HG03521 (cell line): ENCODE results near the gene SH3YL1.

ENCODE experiments used
- ATAC-seq: cut with Tn5 transposase; IDR thresholded peaks from one replicate; pipeline ENCODE4 v1.9.1; 2021; ENCODE audit warnings: mild to moderate bottlenecking, moderate library complexity; ENCODE audit not compliant: unreplicated experiment

Gene SH3YL1

DNA sequence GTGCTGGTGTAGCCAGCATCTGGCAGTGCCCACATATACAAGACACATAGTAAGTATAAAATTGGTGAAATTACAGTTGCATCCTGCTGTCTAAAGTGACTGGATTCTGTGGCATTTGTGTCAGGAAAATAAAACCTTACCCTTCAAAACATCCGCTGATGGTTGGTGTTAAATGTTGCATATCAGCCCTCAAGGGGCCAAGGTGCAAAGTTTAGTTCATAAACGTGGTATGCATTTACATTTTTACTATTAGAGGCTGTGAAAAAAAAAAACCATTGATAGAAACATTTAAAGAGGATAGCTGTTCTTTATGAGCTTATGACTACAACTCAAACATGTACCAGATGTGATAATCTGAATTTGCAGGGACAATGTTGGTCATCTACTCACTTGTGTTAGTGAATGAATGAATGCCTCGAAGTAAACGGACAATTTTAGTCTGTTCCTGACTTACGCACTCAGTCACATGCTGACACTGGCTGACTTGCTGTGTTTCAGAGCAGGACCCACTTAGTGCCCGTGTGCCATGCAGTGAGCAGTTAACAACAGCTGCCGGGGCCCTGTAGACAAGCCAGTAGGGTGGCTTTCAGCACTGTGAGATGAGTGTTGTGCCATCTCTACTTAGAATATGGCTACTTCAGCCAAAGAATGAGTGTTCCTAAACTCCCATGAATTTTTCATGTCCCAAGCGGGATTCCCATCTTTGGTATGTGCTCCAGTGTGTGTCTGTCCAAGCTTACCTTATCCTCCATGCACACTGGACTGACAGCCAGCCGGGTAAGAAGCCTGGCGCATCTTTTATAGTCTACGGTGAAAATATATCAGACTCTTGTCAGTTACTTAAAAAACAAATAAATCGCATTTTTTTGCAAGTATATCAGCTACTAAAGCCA, 18.8 kb upstream of the SH3YL1 start:
- no peak for ATAC-seq

DNA sequence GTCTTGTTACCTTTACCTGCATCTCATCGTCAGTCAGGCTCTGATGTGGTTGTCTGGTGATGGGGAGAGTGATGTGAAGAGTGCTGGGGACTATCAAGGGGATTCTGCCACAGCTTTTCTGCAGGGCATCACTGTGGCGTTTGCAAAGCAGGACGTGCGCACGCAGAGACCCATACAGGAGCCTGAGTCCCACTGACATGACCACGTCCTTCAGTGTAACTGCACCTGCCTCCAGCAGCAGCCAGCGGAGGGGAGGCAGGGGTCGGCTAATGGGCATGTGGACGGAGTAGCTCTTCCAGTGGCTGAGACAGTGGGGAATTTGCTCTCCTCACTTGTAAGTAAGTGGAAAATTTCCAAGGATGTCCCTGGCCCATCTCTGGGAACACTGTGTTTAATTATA, 17.5 kb upstream of the SH3YL1 start:
- no peak for ATAC-seq

DNA sequence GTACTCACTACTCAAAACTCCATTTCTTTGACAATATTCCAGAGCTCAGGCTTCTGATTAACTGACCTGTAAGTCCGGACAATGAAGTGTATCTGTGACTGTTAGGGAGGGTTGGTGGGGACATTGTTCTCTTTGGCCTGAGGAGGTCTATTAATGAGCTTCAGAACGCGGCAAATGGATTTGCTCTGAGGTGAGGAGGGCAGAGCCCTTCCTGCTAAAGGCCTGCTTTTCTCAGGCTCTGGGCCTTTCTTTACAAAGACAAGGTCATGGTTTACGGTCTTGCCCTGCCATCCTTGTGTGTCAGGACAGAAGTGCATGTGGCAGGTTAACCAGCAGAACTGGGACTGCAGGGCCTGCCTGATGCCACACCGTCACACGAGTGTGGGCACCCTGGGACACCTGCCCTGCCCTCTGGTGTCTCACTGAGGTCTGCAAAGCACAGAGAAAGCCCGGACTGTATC, 16.8 kb upstream of the SH3YL1 start:
- ATAC-seq: no peak

DNA sequence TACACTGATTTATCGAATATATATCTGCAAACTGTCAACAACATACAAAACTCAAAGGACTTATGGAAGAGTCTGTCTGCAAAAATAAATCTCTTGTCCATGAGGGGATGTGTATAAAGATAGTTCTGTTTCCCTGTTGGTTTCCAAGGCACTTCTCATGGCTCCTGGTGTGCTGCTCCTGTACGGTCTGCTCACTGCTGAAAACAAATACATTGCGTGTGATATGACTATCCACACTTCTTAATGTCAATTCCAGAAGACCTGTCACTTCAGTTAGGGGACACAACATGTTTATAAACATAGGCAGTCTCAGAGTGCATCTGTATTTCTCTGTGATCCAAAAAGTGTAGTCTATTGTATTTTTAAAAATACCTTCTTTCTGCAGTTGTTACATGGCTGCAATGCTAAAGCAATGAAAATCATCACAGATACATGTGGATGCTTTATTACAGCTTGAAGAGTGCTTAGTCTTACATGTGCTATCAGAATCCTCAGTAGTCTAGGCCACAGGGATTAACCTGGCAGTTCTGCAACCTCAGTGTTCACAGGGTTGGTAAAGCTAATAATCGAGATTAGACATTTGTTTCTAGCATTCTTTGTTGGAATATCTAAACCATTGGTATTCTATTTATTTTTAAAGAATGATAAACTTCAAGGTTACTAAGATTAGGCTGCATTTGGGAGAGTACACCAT, 16.3 kb upstream of the SH3YL1 start:
- no peak for ATAC-seq

DNA sequence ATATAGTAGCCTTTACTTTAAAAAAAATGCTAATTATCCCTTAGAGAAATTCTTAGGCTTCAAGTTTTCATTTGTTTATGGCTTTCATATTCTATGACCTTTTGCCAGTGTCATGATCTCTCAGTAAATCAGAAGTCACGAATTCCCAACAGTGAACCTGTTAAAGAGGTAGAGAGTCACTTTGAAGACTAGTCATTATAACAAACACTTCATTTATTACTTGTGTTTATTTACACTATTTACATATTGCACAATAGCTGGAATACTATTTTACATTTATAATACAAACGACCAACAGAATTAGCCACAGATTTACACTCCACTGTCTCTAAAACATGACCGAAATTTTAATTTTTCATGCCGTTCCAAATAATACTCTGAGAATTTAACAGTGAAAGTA, 15.5 kb upstream of the SH3YL1 start:
- ATAC-seq: no peak

DNA sequence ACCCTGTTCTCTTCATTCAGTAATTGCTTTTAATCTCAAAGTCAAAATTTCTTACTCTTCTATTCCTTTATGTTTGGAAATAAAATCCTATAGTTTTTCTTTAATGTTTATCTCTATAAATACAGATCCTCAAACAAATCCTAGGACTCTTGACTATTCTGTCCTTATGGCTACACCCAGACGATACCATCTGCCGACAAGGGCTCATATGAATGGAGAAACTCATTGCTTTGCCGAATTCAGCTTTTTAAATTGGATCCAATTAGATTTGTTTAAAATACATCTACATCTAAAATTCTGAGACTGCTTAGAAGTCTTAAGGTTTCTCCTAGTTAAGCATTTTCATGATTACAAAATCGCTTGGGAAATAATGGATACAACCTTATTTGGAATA, 15.1 kb upstream of the SH3YL1 start:
- no peak for ATAC-seq

DNA sequence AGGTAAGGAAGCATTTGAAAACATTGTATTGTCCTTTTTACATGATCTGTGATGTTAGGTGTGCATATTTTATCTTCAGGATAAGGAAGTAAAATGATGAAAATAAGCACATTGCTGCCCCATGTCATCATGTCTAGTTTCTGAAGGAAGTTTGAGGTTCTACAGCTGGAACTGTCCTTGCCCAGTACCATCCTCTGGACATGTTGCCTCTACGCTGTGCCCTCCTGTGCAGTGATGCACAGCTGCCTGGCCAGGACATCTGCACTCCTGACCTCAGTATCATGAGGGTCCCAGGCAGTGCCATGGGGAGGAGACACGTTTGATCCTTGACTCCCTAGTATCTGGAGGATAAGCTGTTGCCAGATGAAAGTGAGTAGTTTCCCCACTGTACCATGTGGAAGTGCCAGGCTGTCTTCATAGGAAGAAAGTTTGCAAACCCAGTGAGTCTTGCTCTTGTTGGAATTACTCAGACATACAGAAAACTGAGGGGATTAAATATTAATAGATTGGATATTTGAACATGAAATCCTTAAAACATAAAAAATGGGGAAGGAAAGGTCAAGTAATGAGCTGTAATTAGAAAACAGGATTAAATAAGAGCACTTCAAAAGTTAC, 14.6 kb upstream of the SH3YL1 start:
- no peak for ATAC-seq

DNA sequence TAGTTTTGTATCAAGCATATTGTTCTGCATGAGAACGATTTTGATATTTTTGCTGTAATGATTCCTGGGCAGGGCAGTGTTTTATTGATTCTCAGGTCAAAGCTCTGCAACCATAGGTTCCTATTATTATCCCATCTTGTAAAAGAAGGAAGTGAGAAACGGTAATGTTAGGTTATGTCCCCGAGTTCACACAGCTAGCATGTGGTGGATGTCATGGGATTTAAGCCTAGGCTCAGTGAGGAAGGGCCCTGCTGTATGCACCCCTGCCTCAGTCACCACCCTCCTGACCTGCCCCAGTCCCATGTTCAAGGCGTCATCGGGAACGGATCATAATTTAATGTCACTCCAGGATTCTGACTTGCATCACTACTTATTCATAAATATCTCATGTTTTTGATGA, 11.6 kb upstream of the SH3YL1 start:
- peak; percentile 87 for ATAC-seq

DNA sequence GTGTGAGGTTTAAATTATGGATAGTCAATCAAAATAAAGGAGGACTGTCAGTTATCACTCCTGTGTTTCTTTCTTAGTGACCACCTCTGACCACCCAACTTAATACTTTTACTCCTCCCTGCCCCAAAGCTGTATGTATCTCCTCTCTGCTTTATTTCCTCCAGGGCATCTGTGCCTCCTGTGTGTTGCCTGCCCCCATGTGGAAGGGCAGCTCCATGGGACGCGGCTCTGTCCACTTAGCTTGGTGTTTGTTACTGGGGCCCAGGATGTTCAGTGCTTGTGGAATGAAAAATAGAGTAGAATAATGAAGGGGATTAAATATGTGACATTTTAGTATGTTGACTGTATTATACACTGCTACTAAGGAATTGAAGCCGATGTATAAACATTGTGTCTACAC, 10.7 kb upstream of the SH3YL1 start:
- no peak for ATAC-seq

DNA sequence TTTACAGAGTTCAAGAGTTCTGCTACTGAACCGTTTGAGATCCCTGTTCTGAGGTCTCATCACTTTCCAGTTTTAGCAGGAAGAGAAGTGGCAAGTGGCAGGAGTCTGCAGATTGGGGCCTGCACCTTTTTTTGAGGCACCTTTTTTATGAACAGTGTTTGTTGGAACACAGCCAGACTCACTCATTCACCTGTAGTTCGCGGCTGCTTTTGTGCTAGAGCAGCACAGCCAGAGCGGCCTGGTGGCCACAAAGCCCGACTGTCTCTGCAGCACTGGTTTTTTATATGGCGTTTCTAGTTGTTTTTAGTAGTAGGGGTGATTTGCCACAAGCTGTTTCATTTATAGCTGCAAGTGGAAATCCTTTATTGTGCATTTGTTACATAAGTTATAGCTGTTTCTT, 9.5 kb upstream of the SH3YL1 start:
- no peak for ATAC-seq

DNA sequence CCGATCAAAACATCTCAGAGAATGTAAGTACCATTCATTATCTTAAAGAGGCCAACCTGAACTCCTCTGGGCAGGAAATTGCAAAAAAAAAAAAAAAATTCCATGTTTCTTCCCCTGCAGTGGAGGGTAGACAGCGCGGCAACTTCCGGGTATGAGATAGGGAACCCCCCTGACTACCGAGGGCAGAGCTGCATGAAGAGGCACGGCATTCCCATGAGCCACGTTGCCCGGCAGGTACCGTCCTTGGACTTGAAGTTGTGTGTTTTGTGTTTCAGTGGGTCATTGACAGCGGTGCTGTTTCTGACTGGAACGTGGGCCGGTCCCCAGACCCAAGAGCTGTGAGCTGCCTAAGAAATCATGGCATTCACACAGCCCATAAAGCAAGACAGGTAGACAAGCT, 8.1 kb upstream of the SH3YL1 start:
- no peak for ATAC-seq

DNA sequence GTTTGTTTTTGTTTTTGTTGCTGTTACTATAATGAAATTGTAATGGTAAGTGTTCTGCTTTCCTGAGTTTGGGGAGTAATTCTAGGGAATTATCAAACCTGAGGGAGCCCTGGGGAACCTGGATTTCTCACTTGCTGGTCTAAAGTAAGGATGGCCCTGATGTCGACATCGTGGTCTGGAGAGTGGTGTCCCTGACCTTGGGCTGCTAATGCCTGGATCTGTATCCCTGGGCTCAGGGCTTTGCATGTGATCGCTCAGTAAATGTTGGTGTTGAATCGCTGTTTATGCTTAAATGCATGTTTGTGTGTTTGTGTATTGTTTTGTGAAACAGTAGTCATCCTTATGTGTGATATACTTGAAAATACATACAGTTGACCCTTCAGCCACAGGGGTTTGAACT, 7.0 kb upstream of the SH3YL1 start:
- ATAC-seq: no peak

DNA sequence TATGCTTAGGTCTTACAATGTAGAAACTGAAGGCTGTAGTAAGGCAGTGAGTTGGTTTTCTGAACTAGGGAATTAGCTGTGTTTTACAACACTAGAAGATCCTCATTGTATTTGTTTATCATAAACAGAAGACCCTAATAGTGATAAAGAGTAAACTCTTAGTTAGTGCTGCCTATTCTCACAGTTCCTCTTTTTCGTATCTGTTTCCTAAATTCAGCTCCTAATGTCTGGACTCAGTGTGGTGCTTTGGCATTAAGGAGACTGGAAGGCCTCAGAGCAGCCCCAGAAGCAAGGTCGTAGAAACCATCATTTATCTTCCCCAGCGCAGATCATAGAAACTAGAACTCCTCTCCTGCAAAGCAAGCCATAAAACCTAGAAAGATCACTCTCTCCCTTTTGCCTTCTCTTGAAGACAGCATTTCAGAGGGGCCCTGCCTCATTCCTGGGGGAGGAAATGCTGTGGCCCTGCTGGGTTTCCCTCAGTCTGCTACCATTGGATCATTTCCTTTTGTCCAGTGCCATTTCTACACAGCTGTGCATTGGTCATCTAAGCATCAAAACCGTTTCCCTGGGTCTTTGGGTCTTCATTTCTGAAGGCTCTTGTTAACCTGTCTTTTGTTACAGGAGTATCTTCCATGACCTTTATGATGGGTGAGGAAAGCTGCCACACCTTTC, 5.7 kb upstream of the SH3YL1 start:
- ATAC-seq: no peak

DNA sequence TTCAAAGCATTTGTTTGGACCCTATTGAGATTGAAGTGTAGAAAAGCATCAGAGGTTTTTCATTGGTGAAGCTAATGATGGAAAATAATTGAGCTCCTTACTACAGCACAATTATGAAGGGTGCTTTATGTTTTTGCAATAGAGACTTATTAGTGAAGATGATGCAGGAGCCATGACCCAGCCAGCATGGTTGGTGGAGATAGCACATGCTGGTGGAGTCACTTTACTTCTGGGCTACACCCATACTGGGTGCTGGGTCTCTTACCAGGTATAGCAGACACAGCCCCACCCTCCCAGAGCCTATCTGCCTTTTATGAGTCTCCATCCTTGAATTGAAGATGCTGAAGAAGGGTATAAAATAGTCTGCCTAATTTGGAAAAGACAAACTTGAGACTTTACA, 4.5 kb upstream of the SH3YL1 start:
- no peak for ATAC-seq

DNA sequence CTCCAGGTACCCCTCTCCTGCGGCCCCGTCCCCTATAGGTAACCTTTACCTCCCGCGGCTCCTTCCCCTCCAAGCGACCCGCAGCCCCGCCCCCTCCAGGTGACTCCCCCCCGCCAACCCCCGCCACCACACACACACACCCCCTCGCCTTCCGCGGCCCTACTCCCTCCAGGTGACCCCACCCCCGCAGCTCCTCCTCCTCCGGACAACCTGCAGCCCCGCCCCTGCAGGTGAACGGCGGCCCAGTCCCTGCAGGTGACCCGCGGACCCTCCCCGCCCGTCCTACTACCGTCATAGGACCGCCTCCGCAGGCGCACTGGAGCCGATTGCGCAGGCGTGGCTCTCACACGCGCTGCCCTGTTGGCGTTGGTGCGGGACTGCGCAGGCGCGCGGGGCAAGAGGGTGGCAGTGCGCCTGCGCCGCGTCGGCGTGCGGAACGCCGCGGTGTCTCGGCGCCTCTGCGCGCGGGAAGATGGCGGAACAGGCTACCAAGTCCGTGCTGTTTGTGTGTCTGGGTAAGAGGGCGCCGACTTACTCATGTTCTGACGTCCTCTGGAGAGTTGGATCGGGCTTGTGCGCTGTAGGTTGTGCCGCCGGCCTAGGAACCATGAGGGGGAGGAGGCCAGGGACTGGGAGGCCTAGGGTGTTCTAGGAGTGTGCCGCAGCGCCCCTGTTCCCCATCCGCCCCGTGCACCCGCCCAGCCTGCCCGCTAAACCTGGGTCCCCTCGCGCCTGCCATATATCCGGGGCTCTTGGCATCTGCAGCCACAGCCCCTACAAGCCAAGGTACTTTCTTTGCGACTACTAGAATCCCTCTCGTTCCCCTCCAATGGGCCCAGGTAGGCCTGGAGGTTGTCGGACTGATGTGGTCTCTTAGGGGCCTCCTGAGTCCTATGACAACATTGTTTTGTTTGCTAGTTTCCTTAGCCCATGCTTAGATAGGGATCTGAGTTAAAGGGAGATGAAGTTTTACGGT, 949 bp upstream of the SH3YL1 start, which contains the start of gene ACP1:
TSS of gene ACP1 (plus strand) at position 455 of the 976 bp plus-strand sequence. CDS start at position 473, 18 bp downstream.
- ATAC-seq: peak; percentile 92

DNA sequence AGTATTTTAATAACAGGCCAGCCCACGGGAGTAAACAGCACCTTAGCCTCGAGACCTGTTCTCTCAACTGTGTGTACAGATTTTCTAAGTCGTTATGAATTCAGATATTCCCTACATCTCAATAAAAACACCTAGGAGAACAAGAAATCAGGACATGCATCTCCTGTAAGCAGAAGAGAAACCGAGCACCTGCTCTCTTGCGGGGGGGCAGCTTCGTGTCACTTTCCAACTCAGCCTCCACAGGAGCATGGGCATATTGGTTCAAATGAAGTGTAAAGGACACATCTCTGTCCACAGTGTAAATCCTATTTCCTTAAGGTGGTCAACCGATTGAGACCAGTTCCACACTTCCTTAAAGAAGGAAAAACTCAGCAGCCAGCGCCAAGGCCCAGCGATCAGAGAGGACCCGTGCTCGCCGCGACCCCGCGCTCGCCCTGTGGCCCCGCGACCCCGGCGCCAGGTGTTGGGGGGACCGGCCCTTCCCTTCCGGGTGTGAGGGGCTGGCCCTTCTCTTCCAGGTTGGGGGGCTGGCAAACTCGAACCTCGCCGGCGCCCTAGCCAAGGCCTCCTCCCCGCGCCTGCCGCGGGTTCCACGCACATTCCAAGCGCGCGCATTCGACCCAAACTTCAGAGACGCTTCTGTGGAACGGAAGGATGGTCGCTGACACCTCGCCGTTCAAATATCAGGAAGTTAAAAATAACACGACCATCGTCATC, 652 bp downstream of the SH3YL1 start:
- ATAC-seq: no peak

DNA sequence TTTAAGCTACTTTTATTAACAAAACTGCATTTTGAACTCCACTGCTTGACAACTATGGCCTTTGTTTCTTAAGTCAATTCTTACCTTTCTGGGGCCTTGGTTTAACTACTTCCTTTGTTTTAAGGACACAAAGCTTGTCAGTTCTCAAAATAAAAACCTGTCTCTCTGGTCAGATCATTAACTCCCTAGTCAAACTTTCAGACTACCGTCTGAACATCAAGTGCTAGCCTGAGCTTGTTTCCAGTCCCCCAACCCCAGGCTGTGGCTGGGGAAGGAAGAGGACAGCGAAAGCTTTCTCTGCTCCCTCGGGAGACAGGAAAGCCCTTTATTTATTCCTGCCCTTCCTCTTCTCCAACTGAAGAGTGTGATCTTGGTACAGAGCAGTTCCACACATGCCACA, 1.7 kb downstream of the SH3YL1 start:
- no peak for ATAC-seq

DNA sequence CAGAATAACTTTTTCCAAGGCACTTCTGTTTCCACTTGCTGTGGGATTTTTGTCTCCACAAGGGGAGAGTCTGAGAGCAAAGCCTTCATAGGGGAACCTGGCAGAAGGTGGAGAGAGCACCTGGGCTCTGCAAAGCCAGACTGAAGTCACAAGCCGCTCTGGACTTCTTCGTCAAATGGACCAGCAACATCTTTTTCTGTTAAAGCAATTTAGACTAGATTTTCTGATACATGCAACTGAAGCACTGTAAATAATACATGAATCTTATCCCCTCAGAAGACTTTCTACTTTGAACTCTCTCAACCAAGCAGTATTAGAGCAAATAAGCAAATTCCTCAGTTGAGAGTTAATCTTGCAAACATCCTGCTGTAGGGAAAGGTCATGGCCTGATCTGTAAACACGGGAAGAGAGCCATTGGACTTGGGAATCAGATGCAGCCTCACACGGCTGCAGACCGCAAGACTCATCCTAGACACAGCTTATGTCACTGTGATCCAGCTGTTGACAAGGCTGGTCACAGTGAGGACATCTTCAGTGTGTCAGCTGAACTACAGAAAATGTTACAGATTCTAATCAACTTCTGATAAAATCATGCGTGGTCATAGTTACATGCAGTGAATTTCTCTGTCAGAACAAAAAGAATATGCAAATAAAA, 3.2 kb downstream of the SH3YL1 start:
- ATAC-seq: no peak

DNA sequence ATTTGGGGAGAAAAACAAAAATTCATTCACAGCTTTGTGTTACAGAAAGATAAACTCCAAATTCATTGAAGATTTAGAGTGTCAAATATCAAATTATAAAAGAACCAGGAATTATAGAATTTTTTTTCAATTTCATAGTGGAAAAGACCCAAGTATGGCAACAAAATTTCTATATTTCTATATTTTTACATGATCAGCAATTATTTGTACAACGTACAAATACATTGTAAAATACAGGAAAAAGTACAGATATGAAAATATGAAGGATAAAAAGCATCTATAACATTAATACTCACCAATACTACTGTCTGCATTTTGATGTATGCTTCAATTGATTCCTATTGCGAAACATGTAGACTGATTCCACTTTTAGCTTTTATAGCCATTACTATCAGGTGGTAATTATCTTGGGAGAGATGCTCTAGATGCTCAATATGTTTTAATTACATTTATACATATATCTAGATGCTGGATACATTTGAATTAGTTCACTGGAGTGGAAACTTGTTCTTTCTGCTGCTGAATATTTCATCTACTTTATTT, 4.0 kb downstream of the SH3YL1 start:
- no peak for ATAC-seq
